Ishikawa (cell line): ENCODE results near the gene ELMO1.

Source experiments
- CEBPB ChIP-seq: IDR thresholded peaks from 2 replicates; pipeline ENCODE4 v1.6.1; 2012
- CREB1 ChIP-seq: IDR thresholded peaks from 2 replicates; pipeline ENCODE4 v1.6.1; 2012; ENCODE audit warnings: low read depth
- EGR1 ChIP-seq: IDR thresholded peaks from 2 replicates; pipeline ENCODE4 v1.6.1; 2012
- EP300 ChIP-seq: IDR thresholded peaks from 2 replicates; pipeline ENCODE4 v1.6.1; 2012; ENCODE audit warnings: borderline replicate concordance
- FOXM1 ChIP-seq: IDR thresholded peaks from 2 replicates; pipeline ENCODE4 v1.6.1; 2012; ENCODE audit warnings: low read depth, borderline replicate concordance
- MAX ChIP-seq: IDR thresholded peaks from 2 replicates; pipeline ENCODE4 v1.6.1; 2012
- NFIC ChIP-seq: IDR thresholded peaks from 2 replicates; pipeline ENCODE4 v1.6.1; 2012
- RAD21 ChIP-seq: IDR thresholded peaks from 2 replicates; pipeline ENCODE4 v1.6.1; 2012; ENCODE audit warnings: low read depth
- REST ChIP-seq: IDR thresholded peaks from 2 replicates; pipeline ENCODE4 v1.6.1; 2012; ENCODE audit warnings: low read depth, mild to moderate bottlenecking
- TAF1 ChIP-seq: IDR thresholded peaks from 2 replicates; pipeline ENCODE4 v1.6.1; 2012; ENCODE audit warnings: low read depth, mild to moderate bottlenecking
- TCF12 ChIP-seq: IDR thresholded peaks from 2 replicates; pipeline ENCODE4 v1.6.1; 2012; ENCODE audit warnings: low read depth
- TEAD4 ChIP-seq: IDR thresholded peaks from 2 replicates; pipeline ENCODE4 v1.6.1; 2012
- USF1 ChIP-seq: IDR thresholded peaks from 2 replicates; pipeline ENCODE4 v1.6.1; 2012
- YY1 ChIP-seq: IDR thresholded peaks from 2 replicates; pipeline ENCODE4 v1.6.1; 2012; ENCODE audit warnings: low read depth
- ZBTB7A ChIP-seq: IDR thresholded peaks from 2 replicates; pipeline ENCODE4 v1.6.1; 2012; ENCODE audit warnings: low read depth

Gene ELMO1

GRCh38 chr7:37364856-37365255 is 83.8 kb downstream of the ELMO1 start:
- TF ChIP-seq RAD21, result no peak
- TF ChIP-seq YY1, result no peak
- TF ChIP-seq MAX, result no peak
- TF ChIP-seq TCF12, result no peak
- TF ChIP-seq EP300, result no peak
- no peak for TF ChIP-seq NFIC
- no peak for TF ChIP-seq EGR1
- TF ChIP-seq FOXM1, result no peak
- TF ChIP-seq REST, result no peak
- TF ChIP-seq CREB1, result no peak
- TF ChIP-seq USF1, result no peak
- TF ChIP-seq ZBTB7A, result no peak
- TF ChIP-seq CEBPB, result no peak
- TF ChIP-seq TEAD4, result no peak
- TF ChIP-seq TAF1, result no peak

- TF ChIP-seq EGR1 (no peak), REST (no peak), USF1 (no peak), CEBPB (no peak), NFIC (no peak), FOXM1 (no peak), MAX (no peak), YY1 (no peak), CREB1 (no peak), RAD21 (no peak), TAF1 (no peak), TCF12 (no peak), EP300 (no peak), ZBTB7A (no peak), TEAD4 (no peak)
These were observed 84.8 kb downstream of the ELMO1 start for GRCh38 chr7:37363536-37364491.

- TF ChIP-seq YY1, result no peak
- TF ChIP-seq NFIC, result no peak
- no peak for TF ChIP-seq RAD21
- TF ChIP-seq FOXM1, result no peak
- no peak for TF ChIP-seq MAX
- no peak for TF ChIP-seq TEAD4
- no peak for TF ChIP-seq CEBPB
- TF ChIP-seq ZBTB7A, result no peak
- TF ChIP-seq EP300, result no peak
- no peak for TF ChIP-seq CREB1
- no peak for TF ChIP-seq EGR1
- TF ChIP-seq TCF12, result no peak
- no peak for TF ChIP-seq TAF1
- no peak for TF ChIP-seq REST
These were observed 85.9 kb downstream of the ELMO1 start for GRCh38 chr7:37362802-37363201.

GRCh38 chr7:37360484-37360883 is 88.2 kb downstream of the ELMO1 start:
- TF ChIP-seq USF1, result no peak
- TF ChIP-seq YY1, result no peak
- TF ChIP-seq ZBTB7A, result no peak
- TF ChIP-seq MAX, result no peak
- TF ChIP-seq EP300, result no peak
- TF ChIP-seq NFIC, result no peak
- TF ChIP-seq EGR1, result no peak
- TF ChIP-seq TEAD4, result no peak
- TF ChIP-seq CEBPB, result no peak
- no peak for TF ChIP-seq REST
- no peak for TF ChIP-seq TCF12
- no peak for TF ChIP-seq CREB1
- TF ChIP-seq FOXM1, result no peak
- no peak for TF ChIP-seq RAD21
- no peak for TF ChIP-seq TAF1
